Mesothelial cell of epicardium (in vitro differentiated cells): ENCODE data around the gene ROBO1. TPM values are rescaled to one million over a fixed set of nuclear protein-coding genes. Genes with fewer than 3 reads are reported as not detected.

ENCODE experiments used
- DNase-seq, 2 experiments: peaks; one replicate each; pipeline ENCODE4 v3.0.0; 2021; ENCODE audit warnings: low spot score in 2 of 2; ENCODE audit not compliant: unreplicated experiment in 2 of 2
- H3K27ac Mint-ChIP-seq: 2 replicates; pipeline ENCODE4 v1.8.0; 2021; ENCODE audit warnings: mixed read lengths
- H3K27me3 Mint-ChIP-seq: 2 replicates; pipeline ENCODE4 v1.8.0; 2021; ENCODE audit warnings: low read depth, mixed read lengths
- H3K36me3 Mint-ChIP-seq: 2 replicates; pipeline ENCODE4 v1.8.0; 2021; ENCODE audit warnings: mixed read lengths
- H3K4me1 Mint-ChIP-seq: 2 replicates; pipeline ENCODE4 v1.8.0; 2021; ENCODE audit warnings: mixed read lengths
- H3K4me3 Mint-ChIP-seq: 2 replicates; pipeline ENCODE4 v1.8.0; 2021; ENCODE audit warnings: mild to moderate bottlenecking, moderate library complexity, mixed read lengths
- H3K9me3 Mint-ChIP-seq: 2 replicates; pipeline ENCODE4 v1.8.0; 2021; ENCODE audit warnings: mixed read lengths
- total RNA-seq: library from RNA; stranded (reverse); gene quantifications from 3 replicates; pipeline ENCODE4 v1.2.1, GENCODE V29; 2021
- TF ChIP-seq, protein P1 (sequence below): fragments of 200-600 bp; sonication (generic); IDR thresholded peaks from one replicate; pipeline ENCODE4 v1.5.0; 2021; ENCODE audit warnings: antibody characterized with exemption; ENCODE audit not compliant: unreplicated experiment

Gene ROBO1
- total RNA-seq, 1 donor from 2014 or later: 143 TPM

DNA sequence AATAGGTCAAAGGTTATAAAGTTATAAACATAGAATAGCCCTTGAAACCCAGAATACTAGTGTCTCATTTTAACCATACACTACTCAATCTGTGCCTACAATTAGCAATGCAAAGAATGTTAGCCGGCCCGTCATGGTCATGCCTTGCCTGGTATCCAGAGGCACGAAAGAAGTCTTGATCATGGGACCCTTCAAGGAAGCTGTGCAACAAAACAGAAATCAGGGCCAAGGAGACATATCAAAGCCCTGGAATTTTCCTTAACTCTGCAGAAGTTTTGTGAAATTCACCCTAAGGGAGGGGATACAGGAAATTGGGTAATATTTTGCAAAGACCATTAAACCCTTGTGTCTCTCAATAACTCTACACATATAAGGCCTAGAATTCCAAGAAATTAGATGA, 482.4 kb downstream of the ROBO1 start:
- H3K9me3 Mint-ChIP-seq: no peaks in the 10 kb centered on the region
- no peaks in the 10 kb centered on the region for H3K4me1 Mint-ChIP-seq
- H3K27ac Mint-ChIP-seq: no peak overlapping the region
- H3K36me3 Mint-ChIP-seq: no peaks in the 10 kb centered on the region
- TF ChIP-seq, protein P1, sequence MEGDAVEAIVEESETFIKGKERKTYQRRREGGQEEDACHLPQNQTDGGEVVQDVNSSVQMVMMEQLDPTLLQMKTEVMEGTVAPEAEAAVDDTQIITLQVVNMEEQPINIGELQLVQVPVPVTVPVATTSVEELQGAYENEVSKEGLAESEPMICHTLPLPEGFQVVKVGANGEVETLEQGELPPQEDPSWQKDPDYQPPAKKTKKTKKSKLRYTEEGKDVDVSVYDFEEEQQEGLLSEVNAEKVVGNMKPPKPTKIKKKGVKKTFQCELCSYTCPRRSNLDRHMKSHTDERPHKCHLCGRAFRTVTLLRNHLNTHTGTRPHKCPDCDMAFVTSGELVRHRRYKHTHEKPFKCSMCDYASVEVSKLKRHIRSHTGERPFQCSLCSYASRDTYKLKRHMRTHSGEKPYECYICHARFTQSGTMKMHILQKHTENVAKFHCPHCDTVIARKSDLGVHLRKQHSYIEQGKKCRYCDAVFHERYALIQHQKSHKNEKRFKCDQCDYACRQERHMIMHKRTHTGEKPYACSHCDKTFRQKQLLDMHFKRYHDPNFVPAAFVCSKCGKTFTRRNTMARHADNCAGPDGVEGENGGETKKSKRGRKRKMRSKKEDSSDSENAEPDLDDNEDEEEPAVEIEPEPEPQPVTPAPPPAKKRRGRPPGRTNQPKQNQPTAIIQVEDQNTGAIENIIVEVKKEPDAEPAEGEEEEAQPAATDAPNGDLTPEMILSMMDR: no peak
- no peak for DNase-seq
- H3K27me3 Mint-ChIP-seq: no peaks in the 10 kb centered on the region
- no peak overlapping the region for H3K4me3 Mint-ChIP-seq

DNA sequence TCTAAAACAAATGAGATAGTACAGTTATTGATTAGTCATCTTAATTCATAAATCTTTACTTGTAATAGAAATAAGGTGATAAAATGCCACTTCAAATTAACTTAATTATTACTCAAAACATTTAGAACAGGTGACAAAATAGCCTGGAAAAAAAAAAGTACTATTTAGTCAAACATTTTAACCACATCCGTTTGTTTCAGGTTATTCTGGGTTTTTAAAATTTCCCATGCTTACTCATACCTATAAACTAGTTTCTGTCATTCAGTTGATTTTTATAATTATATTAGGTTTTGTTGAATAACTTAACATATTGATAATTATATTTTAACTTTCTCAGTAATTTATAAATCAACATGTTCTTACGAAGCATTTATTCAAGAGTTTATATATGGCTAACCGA, 483.0 kb downstream of the ROBO1 start:
- H3K4me3 Mint-ChIP-seq: no peak overlapping the region

DNA sequence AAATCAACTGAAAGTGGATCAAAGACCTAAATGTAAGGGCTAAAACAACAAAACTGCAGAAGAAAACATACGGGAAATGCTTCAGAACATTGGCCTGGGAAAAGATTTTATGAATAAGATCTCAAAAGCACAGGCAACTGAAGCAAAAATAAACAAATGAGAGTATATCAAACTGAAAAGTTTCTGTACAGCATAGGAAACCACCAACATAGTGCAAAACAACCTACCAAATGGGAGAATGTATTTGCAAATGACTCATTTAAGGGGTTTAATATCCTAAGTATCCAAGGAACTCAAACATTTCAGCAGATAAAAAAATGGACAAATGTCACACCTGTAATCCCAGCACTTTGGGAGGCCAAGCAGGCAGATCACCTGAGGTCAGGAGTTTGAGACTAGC, 489.1 kb downstream of the ROBO1 start:
- Mint-ChIP-seq H3K9me3 (peaks cover 25% of the 10 kb centered on the region), H3K27ac (no peak overlapping the region)
- TF ChIP-seq, protein P1: no peak

More for the DNA sequence above, 483.0 kb downstream of the ROBO1 start:
- Mint-ChIP-seq H3K9me3 (peaks cover 2% of the 10 kb centered on the region), H3K36me3 (no peaks in the 10 kb centered on the region), H3K4me1 (no peaks in the 10 kb centered on the region), H3K27me3 (no peaks in the 10 kb centered on the region), H3K27ac (no peak overlapping the region)
- DNase-seq: no peak
- TF ChIP-seq, protein P1: no peak

DNA sequence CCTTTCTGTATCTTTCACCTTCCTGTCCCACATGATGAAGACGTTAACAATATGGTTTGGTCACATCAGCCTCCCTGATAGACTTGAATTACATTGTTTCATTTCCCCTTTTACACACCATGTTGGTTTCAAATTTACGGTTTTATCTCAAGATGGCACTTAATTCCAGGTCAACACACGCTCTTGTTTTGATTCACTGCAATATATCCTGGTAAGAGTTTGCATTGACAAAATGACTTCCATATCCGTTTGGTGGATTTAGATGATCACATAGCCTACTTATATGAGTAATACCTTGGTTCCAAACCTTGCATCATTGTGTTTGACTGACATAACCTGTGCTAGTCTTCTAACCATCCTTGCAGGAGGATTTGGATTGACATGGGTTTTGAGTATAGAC, 499.4 kb downstream of the ROBO1 start:
- DNase-seq: no peak
- no peak overlapping the region for H3K4me3 Mint-ChIP-seq
- peaks cover 11% of the 10 kb centered on the region for H3K9me3 Mint-ChIP-seq
- H3K27ac Mint-ChIP-seq: no peak overlapping the region
- H3K27me3 Mint-ChIP-seq: no peaks in the 10 kb centered on the region
- peaks cover 3% of the 10 kb centered on the region for H3K36me3 Mint-ChIP-seq
- no peaks in the 10 kb centered on the region for H3K4me1 Mint-ChIP-seq
- TF ChIP-seq, protein P1: no peak

More for the DNA sequence above, 489.1 kb downstream of the ROBO1 start:
- no peak overlapping the region for H3K4me3 Mint-ChIP-seq
- H3K4me1 Mint-ChIP-seq: no peaks in the 10 kb centered on the region
- DNase-seq: no peak
- no peaks in the 10 kb centered on the region for H3K27me3 Mint-ChIP-seq
- no peaks in the 10 kb centered on the region for H3K36me3 Mint-ChIP-seq

DNA sequence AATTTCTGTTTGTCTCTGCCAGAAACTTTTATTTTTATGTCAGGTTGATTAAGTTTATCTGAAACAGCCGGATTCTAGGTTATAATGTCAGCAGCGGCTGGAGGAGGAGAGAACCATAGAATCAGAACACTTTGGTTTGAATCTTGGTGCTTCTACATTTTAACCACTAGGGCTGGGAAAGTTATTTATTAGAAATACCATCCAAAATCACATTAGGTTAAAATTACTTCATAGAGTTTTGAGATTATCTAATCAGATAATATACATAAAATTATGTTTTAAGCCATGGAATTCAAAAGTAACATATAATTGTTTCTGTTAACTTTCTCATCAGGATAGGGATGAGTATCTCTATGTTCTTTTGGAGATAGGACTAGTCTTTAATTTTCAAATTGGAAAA, 502.9 kb downstream of the ROBO1 start:
- Mint-ChIP-seq H3K27me3 (no peaks in the 10 kb centered on the region), H3K4me3 (no peak overlapping the region), H3K4me1 (no peaks in the 10 kb centered on the region), H3K27ac (no peak overlapping the region), H3K9me3 (peaks cover 3% of the 10 kb centered on the region), H3K36me3 (no peaks in the 10 kb centered on the region)
- DNase-seq: no peak
- TF ChIP-seq, protein P1: no peak

DNA sequence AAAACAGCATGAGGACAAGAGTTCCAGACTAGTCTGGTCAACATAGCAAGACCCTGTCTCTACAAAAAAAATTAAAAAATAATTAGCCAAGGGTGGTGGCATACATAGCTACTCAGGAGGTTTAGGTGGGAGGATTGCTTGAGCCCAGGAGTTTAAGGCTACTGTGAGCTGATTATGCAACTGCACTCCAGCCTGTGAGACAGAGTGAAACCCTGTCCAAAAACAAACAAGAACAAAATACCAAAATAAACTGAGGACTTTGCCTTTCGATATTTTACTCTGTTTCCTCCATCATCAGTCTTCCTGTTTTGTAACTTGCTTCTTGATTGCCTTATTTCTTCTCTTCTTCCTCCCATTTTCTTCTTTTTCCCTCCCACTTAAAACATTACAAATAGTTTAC, 504.4 kb downstream of the ROBO1 start:
- Mint-ChIP-seq H3K27me3 (no peaks in the 10 kb centered on the region), H3K4me1 (no peaks in the 10 kb centered on the region), H3K27ac (no peak overlapping the region), H3K9me3 (peaks cover 3% of the 10 kb centered on the region), H3K36me3 (no peaks in the 10 kb centered on the region), H3K4me3 (no peak overlapping the region)
- no peak for DNase-seq
- TF ChIP-seq, protein P1: no peak
